Measurements from ENCODE around the gene CPNE2. TPM values are rescaled to one million over a fixed set of nuclear protein-coding genes. Genes with fewer than 3 reads are reported as not detected.
"Not testable (repeated sequence)": the region's sequence is repeated elsewhere in the genome, so short reads cannot be mapped to it uniquely, and the experiment has no call there.

The CPNE2 gene
- total RNA-seq, 2 donors from 2014 or later, result 3.8 to 4.4 TPM

- H3K4me3 Mint-ChIP-seq, result peak within 1 kb of the TSS; percentile 97
- H3K4me1 Mint-ChIP-seq, result peaks cover 21% of the 10 kb centered on the region
- peak within 1 kb of the TSS; percentile 95 for H3K27ac Mint-ChIP-seq
- peak; percentile 95 for ATAC-seq (replicated peaks)
- H3K27me3 Mint-ChIP-seq, result no peaks in the 10 kb centered on the region
- H3K9me3 Mint-ChIP-seq, result no peaks in the 10 kb centered on the region
- peaks cover 27% of the 10 kb centered on the region for H3K36me3 Mint-ChIP-seq (ENCODE audit: low read depth)
Observed at GRCh38 chr16:57185945-57186871, 93.8 kb downstream of the CPNE2 start, which contains the start of the genes PSME3IP1 and RSPRY1. Gene PSME3IP1, minus strand, starts transcription at chr16:57186039. Its CDS starts 12,185 bp downstream, at chr16:57173854. Gene RSPRY1, plus strand, starts transcription at chr16:57186329. Its CDS starts 18,330 bp downstream, at chr16:57204659.

GRCh38 chr16:57186872-57187854, 94.8 kb downstream of the CPNE2 start:
- no peaks in the 10 kb centered on the region for H3K27me3 Mint-ChIP-seq
- peaks cover 27% of the 10 kb centered on the region for H3K36me3 Mint-ChIP-seq (ENCODE audit: low read depth)
- peak overlapping the region; percentile 97 for H3K4me3 Mint-ChIP-seq
- H3K9me3 Mint-ChIP-seq, result no peaks in the 10 kb centered on the region
- ATAC-seq (replicated peaks), result no peak
- peaks cover 21% of the 10 kb centered on the region for H3K4me1 Mint-ChIP-seq
- H3K27ac Mint-ChIP-seq, result peak overlapping the region; percentile 95

- not testable (repeated sequence) for H3K27me3 Mint-ChIP-seq; H3K9me3 Mint-ChIP-seq; ATAC-seq (replicated peaks)
- H3K4me3 Mint-ChIP-seq, result peak overlapping the region; percentile 97
- H3K27ac Mint-ChIP-seq, result peak overlapping the region; percentile 95
- peaks cover 21% of the 10 kb centered on the region for H3K4me1 Mint-ChIP-seq
- peaks cover 27% of the 10 kb centered on the region for H3K36me3 Mint-ChIP-seq (ENCODE audit: low read depth)
Observed at GRCh38 chr16:57187902-57188710, 95.7 kb downstream of the CPNE2 start.

GRCh38 chr16:57188711-57189002, 96.3 kb downstream of the CPNE2 start:
- ATAC-seq (replicated peaks), result no peak
- peak overlapping the region; percentile 97 for H3K4me3 Mint-ChIP-seq
- H3K27ac Mint-ChIP-seq, result no peak overlapping the region
- no peaks in the 10 kb centered on the region for H3K27me3 Mint-ChIP-seq
- peaks cover 21% of the 10 kb centered on the region for H3K4me1 Mint-ChIP-seq
- no peaks in the 10 kb centered on the region for H3K9me3 Mint-ChIP-seq
- peaks cover 27% of the 10 kb centered on the region for H3K36me3 Mint-ChIP-seq (ENCODE audit: low read depth)

- H3K4me3 Mint-ChIP-seq; ATAC-seq (replicated peaks); H3K27ac Mint-ChIP-seq; H3K27me3 Mint-ChIP-seq; H3K9me3 Mint-ChIP-seq: not testable (repeated sequence)
- Mint-ChIP-seq H3K4me1 (peaks cover 28% of the 10 kb centered on the region), H3K36me3 (ENCODE audit: low read depth) (peaks cover 35% of the 10 kb centered on the region)
Observed at GRCh38 chr16:57189527-57189926, 97.1 kb downstream of the CPNE2 start.

- Mint-ChIP-seq H3K4me3 (no peak overlapping the region), H3K27ac (no peak overlapping the region), H3K9me3 (no peaks in the 10 kb centered on the region), H3K4me1 (peaks cover 26% of the 10 kb centered on the region), H3K36me3 (ENCODE audit: low read depth) (peaks cover 38% of the 10 kb centered on the region), H3K27me3 (no peaks in the 10 kb centered on the region)
- no peak for ATAC-seq (replicated peaks)
Observed at GRCh38 chr16:57190136-57190535, 97.8 kb downstream of the CPNE2 start.

- Mint-ChIP-seq H3K4me3 (no peak overlapping the region), H3K27ac (no peak overlapping the region), H3K9me3 (no peaks in the 10 kb centered on the region), H3K27me3 (no peaks in the 10 kb centered on the region), H3K36me3 (ENCODE audit: low read depth) (peaks cover 32% of the 10 kb centered on the region), H3K4me1 (peaks cover 24% of the 10 kb centered on the region)
- ATAC-seq (replicated peaks), result no peak
Observed at GRCh38 chr16:57191056-57191571, 98.7 kb downstream of the CPNE2 start.

GRCh38 chr16:57192146-57192545, 99.8 kb downstream of the CPNE2 start:
- no peak for ATAC-seq (replicated peaks)
- Mint-ChIP-seq H3K27ac (no peak overlapping the region), H3K4me1 (peaks cover 24% of the 10 kb centered on the region), H3K9me3 (no peaks in the 10 kb centered on the region), H3K36me3 (ENCODE audit: low read depth) (peaks cover 34% of the 10 kb centered on the region), H3K4me3 (no peak overlapping the region), H3K27me3 (no peaks in the 10 kb centered on the region)

GRCh38 chr16:57192720-57193486, 100.5 kb downstream of the CPNE2 start:
- H3K36me3 Mint-ChIP-seq (ENCODE audit: low read depth), result peaks cover 34% of the 10 kb centered on the region
- no peaks in the 10 kb centered on the region for H3K9me3 Mint-ChIP-seq
- no peak for ATAC-seq (replicated peaks)
- no peak overlapping the region for H3K27ac Mint-ChIP-seq
- no peak overlapping the region for H3K4me3 Mint-ChIP-seq
- H3K4me1 Mint-ChIP-seq, result peaks cover 17% of the 10 kb centered on the region
- no peaks in the 10 kb centered on the region for H3K27me3 Mint-ChIP-seq

GRCh38 chr16:57194512-57194911, 102.1 kb downstream of the CPNE2 start:
- peak; percentile 29 for ATAC-seq (replicated peaks)
- Mint-ChIP-seq H3K36me3 (ENCODE audit: low read depth) (peaks cover 24% of the 10 kb centered on the region), H3K4me3 (no peak overlapping the region), H3K4me1 (peaks cover 14% of the 10 kb centered on the region), H3K9me3 (no peaks in the 10 kb centered on the region), H3K27me3 (no peaks in the 10 kb centered on the region), H3K27ac (peak overlapping the region; percentile 1)

GRCh38 chr16:57196286-57196685, 103.9 kb downstream of the CPNE2 start:
- H3K36me3 Mint-ChIP-seq (ENCODE audit: low read depth), result peaks cover 17% of the 10 kb centered on the region
- H3K27me3 Mint-ChIP-seq, result no peaks in the 10 kb centered on the region
- no peak overlapping the region for H3K4me3 Mint-ChIP-seq
- H3K9me3 Mint-ChIP-seq, result no peaks in the 10 kb centered on the region
- no peak for ATAC-seq (replicated peaks)
- peaks cover 9% of the 10 kb centered on the region for H3K4me1 Mint-ChIP-seq
- no peak overlapping the region for H3K27ac Mint-ChIP-seq

- Mint-ChIP-seq H3K27me3 (no peaks in the 10 kb centered on the region), H3K9me3 (no peaks in the 10 kb centered on the region), H3K36me3 (ENCODE audit: low read depth) (peaks cover 17% of the 10 kb centered on the region), H3K4me3 (no peak overlapping the region), H3K27ac (no peak overlapping the region), H3K4me1 (peaks cover 9% of the 10 kb centered on the region)
- no peak for ATAC-seq (replicated peaks)
Observed at GRCh38 chr16:57196753-57197152, 104.4 kb downstream of the CPNE2 start.
